DMS53 treated with DMSO at 0.1 percent for 48 hours (cell line): ENCODE measurements around the gene ITGA2B.
"Not testable (repeated sequence)": the region's sequence is repeated elsewhere in the genome, so short reads cannot be mapped to it uniquely, and the experiment has no call there.

ENCODE experiments used
- DNase-seq: peaks from one replicate; lab custom pipeline; 2025; ENCODE audit not compliant: unreplicated experiment; lab: John Stamatoyannopoulos, UW

Gene ITGA2B

DNA sequence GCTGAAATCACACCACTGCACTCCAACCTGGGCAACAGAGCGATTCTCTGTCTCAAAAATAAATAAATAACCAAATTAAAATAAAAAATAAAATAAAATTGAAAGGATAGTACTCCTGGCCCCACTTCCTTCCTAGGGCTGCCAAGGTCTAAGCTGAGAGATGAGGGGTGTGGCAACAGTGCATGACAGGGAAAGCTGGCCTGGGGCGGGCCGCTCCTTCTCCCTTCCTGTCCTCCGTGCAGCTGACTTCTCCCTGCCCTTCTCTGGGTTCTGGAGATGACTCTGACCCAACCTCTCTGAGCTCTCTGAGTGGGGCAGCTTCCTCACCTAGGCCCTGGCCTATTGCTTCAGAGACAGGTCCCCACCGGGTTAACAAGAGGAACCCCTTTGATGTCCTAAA lies 56.1 kb downstream of the ITGA2B start:
- DNase-seq = no peak

DNA sequence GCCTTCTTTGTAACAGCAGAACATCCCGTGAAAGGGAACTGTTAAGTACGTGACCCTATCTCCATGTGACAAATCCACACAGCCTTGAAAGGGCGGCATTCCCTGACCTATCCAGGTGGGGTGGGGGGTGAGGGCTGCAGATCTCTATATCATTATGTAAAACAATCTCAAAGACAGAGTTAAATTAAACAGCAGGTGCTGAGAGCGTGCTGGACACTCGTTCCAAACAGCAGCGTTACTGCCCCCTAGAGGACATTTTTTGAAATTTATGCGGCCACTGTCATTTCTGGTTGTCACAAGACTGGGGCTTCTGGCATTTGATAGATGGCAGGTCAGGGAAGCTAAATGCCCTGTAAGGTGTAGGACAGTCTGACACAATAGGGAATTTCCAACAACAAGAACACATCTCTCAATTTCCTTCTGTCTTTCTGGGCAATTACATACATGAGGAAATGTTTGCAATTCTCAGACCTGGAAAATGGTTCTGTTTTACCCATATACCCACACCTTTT lies 58.1 kb downstream of the ITGA2B start:
- DNase-seq = peak; percentile 90

DNA sequence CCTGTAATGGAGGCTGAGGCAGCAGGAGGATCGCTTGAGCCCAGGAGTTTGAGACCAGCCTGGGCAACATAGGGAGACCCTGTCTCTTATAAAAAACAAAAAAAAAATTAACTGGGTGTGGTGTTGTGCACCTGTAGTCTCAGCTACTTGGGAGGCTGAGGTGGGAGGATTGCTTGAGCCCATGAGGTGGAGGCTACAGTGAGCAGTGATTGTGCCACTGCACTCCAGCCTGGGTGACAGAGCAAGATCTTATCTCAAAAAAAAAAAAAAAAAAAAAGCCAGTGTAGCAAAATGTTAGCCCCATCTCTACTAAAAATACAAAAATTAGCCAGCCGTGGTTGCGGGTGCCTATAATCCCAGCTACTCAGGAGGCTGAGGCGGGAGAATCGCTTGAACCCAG lies 59.2 kb downstream of the ITGA2B start:
- DNase-seq = not testable (repeated sequence)

DNA sequence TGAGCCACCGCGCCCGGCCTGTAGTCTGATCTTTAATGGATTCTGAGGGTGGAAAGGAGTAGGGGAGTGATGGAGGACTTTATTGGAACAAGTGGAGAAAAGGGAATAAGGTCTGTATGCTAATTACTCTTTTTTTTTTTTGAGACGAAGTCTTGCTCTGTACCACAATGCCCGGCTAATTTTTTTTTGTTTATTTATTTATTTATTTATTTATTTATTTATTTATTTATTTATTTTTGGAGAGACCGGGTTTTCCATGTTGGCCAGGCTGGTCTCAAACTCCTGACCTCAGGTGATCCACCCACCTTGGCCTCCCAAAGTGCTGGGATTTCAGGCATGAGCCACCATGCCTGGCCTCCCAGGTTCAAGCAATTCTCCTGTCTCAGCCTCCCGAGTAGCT lies 59.9 kb downstream of the ITGA2B start:
- DNase-seq = not testable (repeated sequence)

DNA sequence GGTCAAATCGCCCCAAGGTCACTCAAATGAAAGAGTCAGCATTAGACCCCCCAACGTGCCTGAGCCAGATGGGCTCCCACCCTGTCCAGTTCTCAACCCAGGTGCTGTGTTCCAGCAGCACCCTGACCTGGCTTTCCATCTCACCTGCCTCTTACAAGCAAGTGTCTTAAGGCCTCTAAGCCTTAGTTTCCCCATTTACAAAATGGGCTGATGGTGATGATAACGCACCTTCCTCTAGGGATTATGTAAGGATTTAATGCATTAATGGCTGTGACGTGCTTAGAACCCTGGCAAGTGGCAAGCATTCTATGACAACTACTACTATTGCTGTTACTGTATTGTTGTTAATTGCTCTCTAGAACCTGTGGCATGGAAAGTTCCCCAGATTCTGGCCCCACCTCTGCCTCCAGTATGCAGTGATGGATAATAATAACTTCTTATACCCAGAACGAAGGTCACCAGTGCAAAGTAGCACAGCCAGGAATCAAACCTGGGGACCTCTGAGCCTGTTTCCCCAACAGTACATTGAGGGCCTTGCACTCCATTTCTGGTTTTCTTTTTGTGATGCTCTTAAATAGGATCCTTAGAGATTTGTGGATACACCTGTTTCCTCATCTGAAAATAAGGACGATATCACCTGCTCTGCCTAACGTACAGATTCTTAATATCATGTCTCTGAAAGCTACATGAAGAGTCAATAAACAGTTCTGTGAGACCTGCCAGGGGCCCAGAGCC lies 61.6 kb downstream of the ITGA2B start:
- no peak for DNase-seq

DNA sequence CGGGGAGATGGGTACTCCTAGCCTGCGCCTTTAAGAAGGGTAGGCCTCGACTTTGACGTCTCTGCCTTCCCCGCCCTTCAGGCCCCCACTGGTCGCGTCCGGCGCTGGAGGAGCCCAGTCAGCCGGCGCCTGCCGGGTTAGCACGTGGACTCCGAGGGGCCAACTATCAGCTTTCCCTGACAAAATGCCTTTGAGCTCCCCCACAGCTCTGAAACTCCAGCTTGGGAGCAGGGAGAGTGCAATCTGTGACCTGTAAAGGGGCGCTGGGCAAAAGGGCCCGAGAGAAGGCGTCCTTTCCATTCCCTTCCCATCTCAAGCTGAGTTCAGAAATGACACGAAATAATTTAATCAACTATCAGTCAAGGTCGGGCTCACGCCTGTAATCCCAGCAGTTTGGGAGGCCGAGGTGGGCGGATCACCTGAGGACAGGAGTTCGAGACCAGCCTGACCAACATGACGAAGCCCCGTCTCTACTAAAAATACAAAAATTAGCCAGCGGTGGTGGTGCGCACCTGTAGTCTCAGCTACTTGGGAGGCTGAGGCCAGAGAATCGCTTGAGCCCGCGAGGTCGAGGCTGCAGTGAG lies 62.5 kb downstream of the ITGA2B start:
- peak; percentile 97 for DNase-seq

DNA sequence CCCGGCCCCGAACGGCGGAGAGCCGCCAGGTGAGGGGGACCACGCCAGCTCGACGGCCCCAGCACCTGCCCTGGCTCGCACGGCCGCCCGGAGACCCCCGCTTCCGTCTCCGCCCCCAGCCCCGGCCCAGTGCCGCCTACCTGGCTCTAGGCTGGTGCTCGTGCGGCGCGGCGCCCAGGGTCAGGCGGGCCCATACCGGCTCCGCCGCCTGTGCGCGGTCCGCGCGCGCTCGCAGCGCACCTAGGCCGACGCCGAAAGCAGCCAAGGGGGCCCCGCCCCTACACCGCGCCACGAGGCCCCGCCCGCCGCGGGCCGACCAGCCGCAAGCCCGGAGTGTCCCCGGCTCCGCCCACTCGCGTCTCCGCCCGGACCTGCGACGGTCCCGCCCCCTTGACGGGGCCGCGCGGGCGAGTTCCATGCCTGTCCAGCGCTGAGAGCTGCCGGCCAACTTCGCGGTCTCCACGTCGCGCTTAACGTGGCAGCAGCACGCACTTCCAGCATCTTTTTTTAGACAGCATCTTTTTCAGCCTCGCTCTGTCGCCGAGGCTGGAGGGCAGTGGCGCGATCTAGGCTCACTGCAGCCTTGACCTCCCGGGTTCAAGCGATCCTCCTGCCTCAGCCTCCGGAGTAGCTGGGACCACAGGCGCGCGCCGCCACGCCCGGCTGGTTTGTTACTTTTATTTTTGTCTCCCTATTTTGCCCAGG lies 64.7 kb downstream of the ITGA2B start, which contains the start of gene SLC25A39:
Gene SLC25A39 (minus strand): TSS at position 253 of the 705 bp plus-strand sequence. CDS start 1,261 bp downstream, outside the sequence.
- DNase-seq = peak; percentile 90

DNA sequence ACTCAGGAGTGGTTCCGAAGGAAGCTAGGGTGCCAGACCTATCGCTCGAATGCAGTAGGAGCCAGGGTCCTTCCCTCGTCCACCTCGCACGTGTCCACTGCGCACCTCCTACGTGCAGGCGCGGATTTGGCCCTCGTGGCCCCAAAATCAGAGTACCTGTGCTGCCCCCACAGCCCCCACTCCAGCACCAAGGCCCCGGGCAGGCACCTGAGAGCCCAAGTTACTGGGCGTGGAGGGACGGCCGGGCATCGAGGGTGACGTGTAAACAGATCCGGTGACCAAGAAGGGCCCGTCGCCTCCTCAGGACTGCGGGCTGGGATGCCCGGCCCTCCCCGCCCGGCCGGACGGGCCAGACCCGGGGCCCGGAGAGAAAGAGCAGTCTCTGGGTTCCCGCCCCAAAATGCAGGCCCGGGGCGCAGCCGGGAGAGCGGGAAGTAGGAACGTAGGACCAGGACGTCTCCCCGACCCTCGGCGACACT lies 65.3 kb downstream of the ITGA2B start:
- no peak for DNase-seq

DNA sequence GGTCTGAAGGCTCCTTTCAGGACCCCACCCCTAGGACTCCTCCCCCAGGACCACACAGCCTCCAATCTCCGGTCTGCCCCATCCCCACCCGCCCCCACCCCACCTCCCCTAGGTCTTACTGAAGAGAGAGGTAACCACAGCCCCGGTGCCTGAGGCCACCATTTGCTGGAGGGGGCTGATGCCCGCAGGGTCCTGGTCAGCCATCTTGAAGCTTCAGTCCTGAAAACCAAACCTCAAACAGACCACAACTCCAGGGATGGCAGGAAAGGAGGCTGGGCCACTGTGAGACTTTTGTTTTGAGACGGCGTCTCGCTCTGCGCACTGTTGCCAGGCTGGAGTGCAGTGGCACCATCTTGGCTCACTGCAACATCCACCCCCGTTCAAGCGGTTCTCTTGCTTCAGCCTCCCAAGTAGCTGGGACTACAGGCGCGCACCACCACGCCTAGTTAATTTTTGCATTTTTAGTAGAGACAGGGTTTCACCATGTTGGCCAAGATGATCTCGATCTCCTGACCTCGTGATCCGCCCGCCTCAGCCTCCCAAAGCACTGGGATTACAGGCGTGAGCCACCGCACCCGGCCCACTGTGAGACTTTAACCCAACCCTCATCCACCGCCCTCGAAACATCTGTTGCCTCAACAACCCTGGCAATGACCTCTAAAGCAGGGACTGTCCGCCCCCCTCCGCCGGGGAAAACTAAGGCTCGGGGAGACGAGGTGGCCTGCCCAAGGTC lies 65.9 kb downstream of the ITGA2B start:
- no peak for DNase-seq

DNA sequence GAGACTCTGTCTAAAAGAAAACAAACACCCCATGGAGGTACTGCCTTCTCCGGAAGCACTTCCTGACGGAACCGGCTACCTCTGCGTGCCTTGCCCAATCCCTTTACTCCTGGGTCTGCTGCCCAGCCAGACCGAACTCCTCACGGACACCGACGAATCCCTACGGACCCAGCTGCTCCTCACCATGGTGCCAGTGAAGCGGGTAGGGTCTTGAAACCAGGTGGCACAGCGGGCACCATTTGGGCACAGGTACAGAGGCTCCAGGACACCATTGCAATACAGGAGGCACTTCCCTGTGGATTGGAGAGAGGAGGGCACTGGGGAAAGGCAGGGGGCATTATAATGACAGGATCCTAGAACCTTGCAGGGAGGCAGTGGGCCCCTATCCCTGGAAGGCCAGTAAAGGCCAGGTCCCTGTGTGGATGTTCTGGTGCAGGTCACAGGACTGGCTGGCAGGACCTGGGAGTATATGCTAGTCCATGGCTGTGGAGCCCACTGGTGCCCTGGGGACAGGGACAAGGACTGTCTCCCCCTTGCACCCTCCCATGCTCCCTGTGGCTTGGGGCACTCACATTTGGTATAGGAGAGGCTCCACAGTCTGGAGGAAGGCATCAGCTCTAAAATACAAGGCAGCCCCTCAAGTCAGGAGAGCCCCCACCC lies 67.1 kb downstream of the ITGA2B start:
- no peak for DNase-seq
